GM12891 (cell line): ENCODE results near the gene KLC4.

Experiments used
- POLR2A ChIP-seq: IDR thresholded peaks from 2 replicates; pipeline ENCODE4 v1.6.1; 2011; ENCODE audit warnings: low read depth, low read length, control low read depth
- POLR2AphosphoS5 ChIP-seq: IDR thresholded peaks from 2 replicates; pipeline ENCODE4 v1.6.1; 2011; ENCODE audit warnings: low read depth, low read length, control low read depth
- POU2F2 ChIP-seq: IDR thresholded peaks from 2 replicates; pipeline ENCODE4 v1.6.1; 2011; ENCODE audit warnings: low read depth, mild to moderate bottlenecking, control low read depth, low read length, moderate library complexity
- TAF1 ChIP-seq: IDR thresholded peaks from 2 replicates; pipeline ENCODE4 v1.6.1; 2011; ENCODE audit warnings: low read depth, low read length, control low read depth

- TF ChIP-seq POLR2AphosphoS5, result no peak
- TF ChIP-seq POLR2A, result no peak
- no peak for TF ChIP-seq TAF1
- TF ChIP-seq POU2F2, result no peak
These were observed 23.6 kb downstream of the KLC4 start for GRCh38 chr6:43082806-43083655.
